ENCODE data around the gene RUVBL1.

RUVBL1 gene

DNA sequence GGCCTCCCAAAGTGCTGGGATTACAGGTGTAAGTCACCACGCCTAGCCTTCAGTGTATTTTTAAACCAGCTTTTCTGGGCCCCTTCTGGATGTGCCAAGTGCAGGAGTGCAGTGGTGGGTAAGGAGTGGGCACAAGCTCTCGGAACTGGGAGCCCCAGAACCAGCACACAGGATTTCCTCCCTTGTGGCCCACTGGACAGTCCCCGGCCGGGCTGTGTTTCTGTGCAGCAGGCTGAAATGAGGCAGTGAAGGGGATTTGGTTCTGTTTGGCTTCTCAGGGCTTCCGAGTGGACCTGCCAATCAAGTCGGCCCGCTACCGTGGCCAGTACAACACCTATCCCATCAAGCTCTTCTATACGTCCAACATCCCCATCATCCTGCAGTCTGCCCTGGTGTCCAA, 56.9 kb downstream of the RUVBL1 start:
- DNase-seq, result no peak

DNA sequence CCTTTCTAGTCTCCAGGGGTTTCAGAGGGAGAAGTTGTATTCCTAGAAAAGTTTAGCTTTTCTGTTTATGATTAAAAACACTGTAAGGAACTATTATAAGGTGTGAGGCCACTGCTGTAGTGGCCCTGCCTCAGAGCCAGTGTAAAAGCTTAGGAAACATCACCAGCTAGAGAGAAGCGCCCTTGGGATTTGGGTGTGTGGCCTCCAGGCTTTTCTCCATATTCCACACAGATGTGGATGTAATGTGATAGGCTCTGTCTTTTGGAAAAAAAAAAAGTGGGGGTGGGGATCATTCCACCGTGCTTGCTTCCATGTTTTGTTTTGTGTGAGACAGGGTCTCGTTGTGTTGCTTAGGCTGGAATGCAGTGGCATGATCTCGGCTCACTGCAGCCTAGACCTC, 57.5 kb downstream of the RUVBL1 start:
- no peak for DNase-seq

- no peak for DNase-seq
Measured at GRCh38 chr3:128064962-128065361, 58.6 kb downstream of the RUVBL1 start.

DNA sequence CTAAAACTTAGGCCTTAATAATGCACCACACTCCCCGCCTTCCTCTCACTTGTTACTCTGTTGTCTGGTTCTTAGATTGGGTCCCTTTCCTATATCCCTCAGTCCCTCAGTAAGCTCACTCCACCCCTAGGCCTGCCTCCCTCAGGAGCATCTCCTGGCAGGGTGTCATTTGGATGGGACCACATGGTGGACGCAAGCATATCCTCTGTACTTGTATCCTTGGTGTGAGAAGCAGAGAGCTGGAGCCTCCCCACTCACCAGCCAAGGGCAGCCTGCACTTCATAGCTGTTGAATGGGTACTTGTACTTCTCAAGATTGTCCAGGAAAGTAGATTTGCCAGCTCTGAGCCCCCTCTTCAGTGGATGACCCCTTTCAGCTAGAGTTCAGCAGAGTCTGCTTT, 59.7 kb downstream of the RUVBL1 start:
- DNase-seq, result no peak

GRCh38 chr3:128062033-128062745, 61.4 kb downstream of the RUVBL1 start:
- DNase-seq, result no peak

GRCh38 chr3:128060473-128061381, 62.9 kb downstream of the RUVBL1 start:
- DNase-seq, result no peak

- no peak for DNase-seq
Measured at GRCh38 chr3:128056258-128056657, 67.4 kb downstream of the RUVBL1 start.

DNA sequence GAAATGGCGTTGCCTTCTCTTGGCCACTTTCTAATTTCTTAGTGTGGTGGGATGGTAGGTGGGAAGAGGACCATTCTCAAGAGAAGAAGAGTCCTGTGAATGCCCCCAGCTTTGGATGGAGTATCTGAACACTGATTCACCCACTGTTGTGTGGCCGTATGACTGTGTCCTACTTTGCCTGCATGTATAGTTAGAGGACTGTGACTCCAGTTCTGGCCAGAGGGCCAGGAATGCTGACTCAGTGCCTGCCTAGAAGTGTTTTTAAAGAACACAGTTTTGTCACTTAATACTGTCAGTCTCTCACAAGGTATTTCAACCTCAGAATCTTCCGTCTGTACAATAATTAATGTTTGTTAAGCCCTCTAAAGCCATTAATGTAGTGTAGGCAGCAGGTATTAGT, 69.2 kb downstream of the RUVBL1 start:
- no peak for DNase-seq

- no peak for DNase-seq
Measured at GRCh38 chr3:128053614-128054013, 70.0 kb downstream of the RUVBL1 start.

GRCh38 chr3:128052595-128053351, 70.8 kb downstream of the RUVBL1 start:
- no peak for DNase-seq

GRCh38 chr3:128051837-128052594, 71.6 kb downstream of the RUVBL1 start, which contains the start of gene SEC61A1:
TSS of gene SEC61A1 (plus strand) at chr3:128052437. CDS start at chr3:128052553, 116 bp downstream.
- DNase-seq, result peak; percentile 94

DNA sequence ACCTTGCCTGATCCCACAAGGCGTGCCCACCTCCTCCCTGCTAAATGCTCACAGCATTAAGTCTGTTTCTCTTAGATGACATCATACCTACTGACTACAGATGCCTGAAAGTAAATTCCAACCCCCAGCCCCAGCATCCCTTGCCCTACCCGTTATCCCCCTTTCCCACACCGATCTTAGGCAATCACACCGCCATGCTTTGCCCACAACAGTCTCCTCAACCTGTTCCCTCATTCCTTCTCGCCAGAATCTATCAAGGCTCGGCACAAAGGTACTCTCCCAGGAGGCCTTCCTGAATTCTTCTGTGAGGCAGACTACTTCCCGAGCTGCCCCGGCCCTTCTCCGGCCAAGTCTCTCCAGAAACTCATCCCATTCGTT, 72.2 kb downstream of the RUVBL1 start:
- DNase-seq, result no peak

DNA sequence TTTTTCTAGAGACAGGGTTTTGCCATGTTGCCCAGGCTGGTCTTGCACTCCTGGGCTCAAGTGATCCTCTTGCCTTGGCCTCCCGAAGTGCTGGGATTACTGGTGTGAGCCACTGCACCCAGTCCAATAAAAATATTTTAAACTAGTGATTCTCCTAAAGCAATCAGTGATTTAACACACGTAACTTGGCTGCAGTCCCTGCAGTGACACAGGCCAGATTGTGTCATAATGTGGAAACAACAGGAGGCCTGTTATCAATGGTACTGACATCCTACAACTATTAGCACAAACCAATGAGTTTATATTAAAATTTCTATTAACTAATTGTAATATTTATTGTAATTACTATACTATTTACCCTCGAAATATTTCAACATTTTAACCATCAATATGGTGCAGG, 73.0 kb downstream of the RUVBL1 start:
- no peak for DNase-seq

DNA sequence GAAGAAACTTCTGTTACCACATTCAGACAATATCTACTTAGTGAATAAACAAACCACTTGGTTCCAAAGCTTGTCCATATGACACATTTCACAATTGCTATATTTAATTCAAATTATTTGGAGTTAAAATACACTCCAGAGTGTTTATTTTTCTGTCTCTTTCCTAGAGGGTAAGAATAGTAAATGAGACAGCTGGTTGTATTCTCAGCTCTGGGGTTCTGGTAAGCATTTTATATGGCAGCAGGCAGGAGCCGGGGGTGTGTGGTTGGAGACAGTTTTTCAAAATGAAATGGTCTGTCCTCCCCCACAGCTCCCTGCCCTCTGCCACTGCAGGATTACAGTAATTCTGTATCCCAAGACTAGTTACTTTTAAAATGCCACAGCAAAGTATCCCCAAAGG, 82.3 kb downstream of the RUVBL1 start:
- no peak for DNase-seq

- DNase-seq, result no peak
Measured at GRCh38 chr3:128040660-128041059, 83.0 kb downstream of the RUVBL1 start.

- no peak for DNase-seq
Measured at GRCh38 chr3:128040041-128040440, 83.6 kb downstream of the RUVBL1 start.

DNA sequence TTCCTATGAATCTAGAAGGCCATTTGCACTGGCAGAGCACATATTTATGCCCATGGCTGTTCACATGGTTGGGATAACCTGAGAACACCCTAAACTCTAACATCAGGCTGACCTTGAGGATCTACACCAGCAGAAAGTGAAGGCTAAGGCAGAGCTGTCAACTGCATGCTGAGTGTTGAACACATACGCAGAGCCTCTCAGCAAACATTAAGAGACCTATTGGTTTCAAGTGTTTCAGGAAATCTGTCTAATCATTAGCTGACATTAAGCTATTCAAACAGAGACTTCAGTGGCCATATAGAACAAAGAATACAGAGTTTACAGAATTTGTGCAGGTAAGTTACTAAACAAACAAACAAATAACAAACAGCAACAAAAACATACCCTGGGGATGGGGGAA, 87.5 kb downstream of the RUVBL1 start:
- DNase-seq, result no peak

GRCh38 chr3:128033102-128033501, 90.5 kb downstream of the RUVBL1 start:
- DNase-seq, result no peak

Measured in T-helper 9 cell (primary cell).